Gastroesophageal sphincter (tissue), 3 donors: ENCODE results near the gene CD48.

Experiments
- CTCF ChIP-seq, 4 experiments: fragments of 200-600 bp in 2 of 4; fragments of 450-650 bp in 2 of 4; sonication (generic) in 1 of 4; IDR thresholded peaks; one replicate each; pipeline ENCODE4 v1.5.1; 2017 to 2019; ENCODE audit warnings: antibody characterized with exemption in 4 of 4, mild to moderate bottlenecking in 2 of 4, moderate library complexity in 2 of 4
- EP300 ChIP-seq: sonication (generic); formaldehyde crosslinking; IDR thresholded peaks from one replicate; pipeline ENCODE4 v1.6.1; 2017; ENCODE audit warnings: antibody characterized with exemption, mild to moderate bottlenecking
- POLR2AphosphoS5 ChIP-seq: sonication (generic); formaldehyde crosslinking; IDR thresholded peaks from one replicate; pipeline ENCODE4 v1.6.1; 2017; ENCODE audit warnings: antibody characterized with exemption

GRCh38 chr1:160629286-160630210 lies 82.1 kb downstream of the CD48 start:
- TF ChIP-seq CTCF (IDR thresholded peaks at IDR 0.05) (no peak), EP300 (no peak), POLR2AphosphoS5 (no peak)
